ENCODE measurements around the gene PSENEN.
"Not testable (repeated sequence)": the region's sequence is repeated elsewhere in the genome, so short reads cannot be mapped to it uniquely, and the experiment has no call there.

The PSENEN gene

GRCh38 chr19:35788205-35788960 lies 42.9 kb downstream of the PSENEN start:
- DNase-seq (ENCODE audit: low spot score), result no peak

- no peak for DNase-seq (ENCODE audit: low spot score)
Observed at GRCh38 chr19:35789195-35789977, 43.9 kb downstream of the PSENEN start.

- DNase-seq (ENCODE audit: low spot score), result no peak
Observed at GRCh38 chr19:35789978-35790944, 44.8 kb downstream of the PSENEN start.

- no peak for DNase-seq (ENCODE audit: low spot score)
Observed at GRCh38 chr19:35790981-35791813, 45.7 kb downstream of the PSENEN start.

GRCh38 chr19:35791814-35792279 lies 46.4 kb downstream of the PSENEN start:
- DNase-seq (ENCODE audit: low spot score), result no peak

- no peak for DNase-seq (ENCODE audit: low spot score)
Observed at GRCh38 chr19:35792312-35792711, 46.9 kb downstream of the PSENEN start.

- no peak for DNase-seq (ENCODE audit: low spot score)
Observed at GRCh38 chr19:35792888-35793287, 47.4 kb downstream of the PSENEN start.

- peak; percentile 58 for DNase-seq (ENCODE audit: low spot score)
Observed at GRCh38 chr19:35793381-35794165, 48.1 kb downstream of the PSENEN start.

- DNase-seq (ENCODE audit: low spot score), result not testable (repeated sequence)
Observed at GRCh38 chr19:35795564-35795963, 50.1 kb downstream of the PSENEN start.

Data from AG08396 (cell line).